ENCODE results near the gene UGDH. TPM values are rescaled to one million over a fixed set of nuclear protein-coding genes. Genes with fewer than 3 reads are reported as not detected.

The UGDH gene
- 10 to 100 TPM; 11.9 to 20.2 TPM for total RNA-seq

- Mint-ChIP-seq H3K4me3 (peak within 1 kb of the TSS; percentile 96), H3K27me3 (no peaks in the 10 kb centered on the region), H3K27ac (peak within 1 kb of the TSS; percentile 89), H3K9me3 (ENCODE audit: low read depth) (peaks cover 9% of the 10 kb centered on the region), H3K36me3 (peaks cover 22% of the 10 kb centered on the region), H3K4me1 (peaks cover 16% of the 10 kb centered on the region)
- peak; percentile 99 for ATAC-seq
- CTCF ChIA-PET: interaction anchor here (0.6 to 1.9 kb wide), 6 partner anchors 9 to 172 kb away, joined by 3 to 12 read pairs (median 4); partner anchors contain the start of genes LIAS and SMIM14
- peak; percentile 94 for DNase-seq
Measured at GRCh38 chr4:39527296-39528060, at the start of gene UGDH. Gene UGDH (minus strand): TSS chr4:39527439. CDS start chr4:39521512, 5,927 bp downstream.

GRCh38 chr4:39574946-39575345 is 47.7 kb upstream of the UGDH start:
- Mint-ChIP-seq H3K27ac (no peak overlapping the region), H3K4me1 (no peaks in the 10 kb centered on the region), H3K9me3 (ENCODE audit: low read depth) (no peaks in the 10 kb centered on the region), H3K4me3 (no peak overlapping the region), H3K27me3 (no peaks in the 10 kb centered on the region), H3K36me3 (no peaks in the 10 kb centered on the region)
- ATAC-seq (no peak), DNase-seq (no peak)
- CTCF ChIA-PET: interaction anchor here (0.8 to 0.9 kb wide), 2 partner anchors 14 to 106 kb away, joined by 3 read pairs; no protein-coding TSS in a partner anchor

GRCh38 chr4:39571504-39571903 is 44.3 kb upstream of the UGDH start:
- Mint-ChIP-seq H3K9me3 (ENCODE audit: low read depth) (no peaks in the 10 kb centered on the region), H3K27ac (no peak overlapping the region), H3K4me3 (no peak overlapping the region), H3K36me3 (no peaks in the 10 kb centered on the region), H3K4me1 (peaks cover 5% of the 10 kb centered on the region), H3K27me3 (no peaks in the 10 kb centered on the region)
- DNase-seq: no peak
- CTCF ChIA-PET: no interaction called here
- ATAC-seq: no peak

GRCh38 chr4:39571054-39571453 is 43.8 kb upstream of the UGDH start:
- ATAC-seq: no peak
- no peaks in the 10 kb centered on the region for H3K27me3 Mint-ChIP-seq

GRCh38 chr4:39569209-39569608 is 42.0 kb upstream of the UGDH start:
- DNase-seq: no peak
- Mint-ChIP-seq H3K9me3 (ENCODE audit: low read depth) (peaks cover 7% of the 10 kb centered on the region), H3K36me3 (peaks cover 8% of the 10 kb centered on the region), H3K27me3 (no peaks in the 10 kb centered on the region), H3K27ac (no peak overlapping the region), H3K4me3 (no peak overlapping the region), H3K4me1 (peaks cover 5% of the 10 kb centered on the region)
- CTCF ChIA-PET: interaction anchor here (1.9 kb wide), 1 partner anchor 9 kb away, joined by 4 read pairs; no protein-coding TSS in a partner anchor
- ATAC-seq: no peak

More at GRCh38 chr4:39571054-39571453, 43.8 kb upstream of the UGDH start:
- Mint-ChIP-seq H3K4me3 (no peak overlapping the region), H3K4me1 (peaks cover 5% of the 10 kb centered on the region), H3K9me3 (ENCODE audit: low read depth) (peaks cover 3% of the 10 kb centered on the region), H3K36me3 (peaks cover 2% of the 10 kb centered on the region), H3K27ac (no peak overlapping the region)
- no peak for DNase-seq
- CTCF ChIA-PET: interaction anchor here (1.9 kb wide), 1 partner anchor 11 kb away, joined by 4 read pairs; no protein-coding TSS in a partner anchor

GRCh38 chr4:39568805-39569204 is 41.6 kb upstream of the UGDH start:
- peaks cover 8% of the 10 kb centered on the region for H3K36me3 Mint-ChIP-seq
- H3K4me3 Mint-ChIP-seq: no peak overlapping the region
- no peak overlapping the region for H3K27ac Mint-ChIP-seq
- no peak for DNase-seq
- peaks cover 5% of the 10 kb centered on the region for H3K4me1 Mint-ChIP-seq
- H3K9me3 Mint-ChIP-seq (ENCODE audit: low read depth): peaks cover 7% of the 10 kb centered on the region
- ATAC-seq: no peak
- H3K27me3 Mint-ChIP-seq: no peaks in the 10 kb centered on the region
- CTCF ChIA-PET: no interaction called here

GRCh38 chr4:39565878-39566600 is 38.8 kb upstream of the UGDH start:
- Mint-ChIP-seq H3K4me1 (peaks cover 5% of the 10 kb centered on the region), H3K4me3 (no peak overlapping the region), H3K36me3 (peaks cover 8% of the 10 kb centered on the region), H3K9me3 (ENCODE audit: low read depth) (peaks cover 7% of the 10 kb centered on the region), H3K27me3 (no peaks in the 10 kb centered on the region), H3K27ac (no peak overlapping the region)
- CTCF ChIA-PET: no interaction called here
- ATAC-seq (no peak), DNase-seq (no peak)

GRCh38 chr4:39563346-39563847 is 36.2 kb upstream of the UGDH start:
- Mint-ChIP-seq H3K4me3 (no peak overlapping the region), H3K9me3 (ENCODE audit: low read depth) (peaks cover 7% of the 10 kb centered on the region), H3K27me3 (no peaks in the 10 kb centered on the region), H3K27ac (no peak overlapping the region), H3K36me3 (peaks cover 8% of the 10 kb centered on the region), H3K4me1 (peaks cover 2% of the 10 kb centered on the region)
- no peak for DNase-seq
- ATAC-seq: no peak
- CTCF ChIA-PET: no interaction called here

- no peaks in the 10 kb centered on the region for H3K27me3 Mint-ChIP-seq
Measured at GRCh38 chr4:39562792-39563191, 35.6 kb upstream of the UGDH start.

GRCh38 chr4:39559626-39560025 is 32.4 kb upstream of the UGDH start:
- Mint-ChIP-seq H3K9me3 (ENCODE audit: low read depth) (no peaks in the 10 kb centered on the region), H3K4me1 (no peaks in the 10 kb centered on the region), H3K27me3 (no peaks in the 10 kb centered on the region), H3K4me3 (no peak overlapping the region), H3K27ac (no peak overlapping the region), H3K36me3 (peaks cover 2% of the 10 kb centered on the region)
- DNase-seq (no peak), ATAC-seq (no peak)
- CTCF ChIA-PET: interaction anchor here (0.7 to 1.4 kb wide), 2 partner anchors 10 to 56 kb away, joined by 3 to 4 read pairs; no protein-coding TSS in a partner anchor

More at GRCh38 chr4:39562792-39563191, 35.6 kb upstream of the UGDH start:
- no peak overlapping the region for H3K27ac Mint-ChIP-seq
- no peak for ATAC-seq
- H3K4me3 Mint-ChIP-seq: no peak overlapping the region
- H3K4me1 Mint-ChIP-seq: no peaks in the 10 kb centered on the region
- peaks cover 8% of the 10 kb centered on the region for H3K36me3 Mint-ChIP-seq
- peaks cover 7% of the 10 kb centered on the region for H3K9me3 Mint-ChIP-seq (ENCODE audit: low read depth)
- no peak for DNase-seq
- CTCF ChIA-PET: no interaction called here

- Mint-ChIP-seq H3K27ac (no peak overlapping the region), H3K4me1 (no peaks in the 10 kb centered on the region), H3K36me3 (no peaks in the 10 kb centered on the region), H3K27me3 (no peaks in the 10 kb centered on the region), H3K9me3 (ENCODE audit: low read depth) (no peaks in the 10 kb centered on the region), H3K4me3 (no peak overlapping the region)
- CTCF ChIA-PET: no interaction called here
- DNase-seq: no peak
- ATAC-seq: no peak
Measured at GRCh38 chr4:39555472-39555871, 28.2 kb upstream of the UGDH start.

GRCh38 chr4:39548425-39549067 is 21.3 kb upstream of the UGDH start:
- no peaks in the 10 kb centered on the region for H3K9me3 Mint-ChIP-seq (ENCODE audit: low read depth)
- H3K4me3 Mint-ChIP-seq: no peak overlapping the region
- no peaks in the 10 kb centered on the region for H3K27me3 Mint-ChIP-seq
- no peaks in the 10 kb centered on the region for H3K36me3 Mint-ChIP-seq
- CTCF ChIA-PET: no interaction called here
- H3K27ac Mint-ChIP-seq: no peak overlapping the region
- no peak for ATAC-seq
- no peaks in the 10 kb centered on the region for H3K4me1 Mint-ChIP-seq
- no peak for DNase-seq

- no peaks in the 10 kb centered on the region for H3K9me3 Mint-ChIP-seq (ENCODE audit: low read depth)
- no peaks in the 10 kb centered on the region for H3K4me1 Mint-ChIP-seq
- CTCF ChIA-PET: no interaction called here
- H3K4me3 Mint-ChIP-seq: no peak overlapping the region
- no peaks in the 10 kb centered on the region for H3K36me3 Mint-ChIP-seq
- H3K27ac Mint-ChIP-seq: no peak overlapping the region
- ATAC-seq: no peak
- DNase-seq: no peak
- H3K27me3 Mint-ChIP-seq: no peaks in the 10 kb centered on the region
Measured at GRCh38 chr4:39544580-39545315, 17.5 kb upstream of the UGDH start.

All from activated CD8-positive, alpha-beta memory T cell treated with anti-CD3 and anti-CD28 coated beads, Interleukin-2, amount 10 ng/mL, durations not matched to agents 7 days and 5 days (primary cell).